Neural progenitor cell (in vitro differentiated cells): ENCODE results near the gene SCN2A.

Experiments used
- EZH2 ChIP-seq: fragments of 200-600 bp; sonication (generic); IDR thresholded peaks from 2 replicates; pipeline ENCODE4 v1.6.1; 2017; ENCODE audit warnings: antibody characterized with exemption, mild to moderate bottlenecking, moderate library complexity
- EZH2phosphoT487 ChIP-seq: fragments of 200-600 bp; sonication (generic); IDR thresholded peaks from 2 replicates; pipeline ENCODE4 v1.6.1; 2017; ENCODE audit warnings: antibody characterized with exemption
- TF ChIP-seq, protein P1 (sequence below): fragments of 200-600 bp; sonication (generic); IDR thresholded peaks from 2 replicates; pipeline ENCODE4 v1.5.1; 2017; ENCODE audit warnings: antibody characterized with exemption, mild to moderate bottlenecking

DNA sequence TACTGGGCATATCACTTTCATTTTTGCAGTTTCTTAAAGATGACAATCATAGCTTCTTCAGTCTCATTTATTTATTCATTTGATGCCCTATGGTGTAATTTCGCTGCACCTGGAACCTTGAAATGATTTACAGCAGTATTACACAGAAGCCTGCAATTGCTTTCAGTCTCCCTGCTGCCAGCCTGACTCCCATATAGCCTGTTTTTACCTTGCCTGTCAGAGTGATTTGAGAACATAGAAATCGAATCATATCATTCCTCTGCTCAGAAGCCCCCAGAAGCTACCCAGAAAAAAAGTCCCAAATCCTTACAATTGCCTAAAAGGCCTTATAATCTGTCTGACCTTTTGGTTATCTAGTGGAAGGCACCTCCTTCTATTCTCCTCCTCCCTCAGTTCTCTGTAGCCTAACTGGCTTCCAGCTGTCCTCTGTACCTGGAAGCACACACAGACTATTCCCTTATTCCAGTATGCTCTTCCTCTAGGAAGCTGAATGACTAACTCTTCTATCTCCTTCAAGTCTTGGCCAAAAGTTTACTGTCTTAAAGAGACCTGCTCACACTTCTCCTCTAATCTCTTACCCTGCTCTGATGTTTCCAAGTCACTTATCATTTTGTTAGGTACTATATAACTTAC, 48.0 kb upstream of the SCN2A start:
- TF ChIP-seq, protein P1, sequence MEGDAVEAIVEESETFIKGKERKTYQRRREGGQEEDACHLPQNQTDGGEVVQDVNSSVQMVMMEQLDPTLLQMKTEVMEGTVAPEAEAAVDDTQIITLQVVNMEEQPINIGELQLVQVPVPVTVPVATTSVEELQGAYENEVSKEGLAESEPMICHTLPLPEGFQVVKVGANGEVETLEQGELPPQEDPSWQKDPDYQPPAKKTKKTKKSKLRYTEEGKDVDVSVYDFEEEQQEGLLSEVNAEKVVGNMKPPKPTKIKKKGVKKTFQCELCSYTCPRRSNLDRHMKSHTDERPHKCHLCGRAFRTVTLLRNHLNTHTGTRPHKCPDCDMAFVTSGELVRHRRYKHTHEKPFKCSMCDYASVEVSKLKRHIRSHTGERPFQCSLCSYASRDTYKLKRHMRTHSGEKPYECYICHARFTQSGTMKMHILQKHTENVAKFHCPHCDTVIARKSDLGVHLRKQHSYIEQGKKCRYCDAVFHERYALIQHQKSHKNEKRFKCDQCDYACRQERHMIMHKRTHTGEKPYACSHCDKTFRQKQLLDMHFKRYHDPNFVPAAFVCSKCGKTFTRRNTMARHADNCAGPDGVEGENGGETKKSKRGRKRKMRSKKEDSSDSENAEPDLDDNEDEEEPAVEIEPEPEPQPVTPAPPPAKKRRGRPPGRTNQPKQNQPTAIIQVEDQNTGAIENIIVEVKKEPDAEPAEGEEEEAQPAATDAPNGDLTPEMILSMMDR: no peak
- no peak for TF ChIP-seq EZH2
- TF ChIP-seq EZH2phosphoT487: no peak
